Activated CD8-positive, alpha-beta memory T cell treated with anti-CD3 and anti-CD28 coated beads, Interleukin-2, amount 50 U/mL, for 24 hours (primary cell): ENCODE results near the gene POLR2J3.
"Not testable (repeated sequence)": the region's sequence is repeated elsewhere in the genome, so short reads cannot be mapped to it uniquely, and the experiment has no call there.

Experiments used
- DNase-seq: peaks from one replicate; pipeline ENCODE4 v3.0.0-alpha.2; 2020; ENCODE audit errors: extremely low read depth

POLR2J3 gene

DNA sequence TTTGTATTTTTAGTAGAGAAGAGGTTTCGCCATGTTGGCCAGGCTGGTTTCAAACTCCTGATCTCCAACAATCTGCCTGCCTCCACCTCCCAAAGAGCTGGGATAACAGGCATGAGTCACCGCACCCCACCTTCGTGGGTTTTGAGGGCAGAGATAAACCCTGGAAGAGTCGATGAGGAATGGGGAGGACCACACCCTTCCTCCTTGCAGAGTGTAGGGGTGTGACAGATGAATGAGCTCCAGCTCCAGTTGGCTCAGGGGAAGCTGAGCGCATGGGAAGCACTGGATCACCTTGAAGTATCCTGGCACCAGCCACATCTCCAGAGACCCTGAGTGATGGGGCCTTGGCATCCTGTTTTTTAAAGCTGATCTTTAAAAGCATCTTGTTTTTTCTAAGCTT lies 11.1 kb upstream of the POLR2J3 start:
- not testable (repeated sequence) for DNase-seq

DNA sequence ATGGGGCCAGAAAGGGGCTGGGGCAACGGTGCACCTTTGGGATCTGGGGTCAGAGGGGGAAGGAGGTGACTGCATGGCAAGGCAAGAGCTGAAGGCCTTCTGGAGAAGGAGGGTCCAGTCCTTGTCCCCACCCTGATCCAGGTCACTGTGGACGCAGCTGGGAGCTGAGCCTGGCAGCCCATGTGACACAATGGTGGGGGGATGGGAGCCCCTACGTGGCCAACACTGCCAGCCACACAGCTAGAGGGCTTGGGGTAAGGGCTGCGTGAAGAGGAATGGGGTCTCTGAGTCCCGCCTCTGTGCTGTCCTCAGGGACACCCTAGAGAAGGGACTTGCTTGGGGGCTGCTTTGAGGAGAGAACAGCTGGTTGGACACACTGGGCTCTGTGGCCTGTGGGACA lies 9.3 kb upstream of the POLR2J3 start:
- DNase-seq, result not testable (repeated sequence)

DNA sequence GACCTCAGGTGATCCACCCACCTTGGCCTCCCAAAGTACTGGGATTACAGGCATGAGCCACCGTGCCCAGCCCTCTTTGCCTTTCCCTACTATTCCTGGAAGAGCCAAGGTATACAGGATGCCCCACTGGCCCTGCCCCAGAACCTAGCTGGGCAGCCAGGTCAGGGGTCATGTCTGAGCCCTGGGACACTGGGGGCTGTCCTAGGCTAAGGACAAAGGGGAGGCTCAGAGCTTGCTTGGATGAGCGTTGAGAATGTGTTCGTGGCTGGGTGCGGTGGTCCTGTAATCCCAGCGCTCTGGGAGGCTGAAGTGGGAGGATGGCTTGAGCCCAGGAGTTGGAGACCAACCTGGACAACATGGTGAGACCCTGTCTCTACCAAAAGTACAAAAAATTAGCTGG lies 6.1 kb upstream of the POLR2J3 start:
- not testable (repeated sequence) for DNase-seq

DNA sequence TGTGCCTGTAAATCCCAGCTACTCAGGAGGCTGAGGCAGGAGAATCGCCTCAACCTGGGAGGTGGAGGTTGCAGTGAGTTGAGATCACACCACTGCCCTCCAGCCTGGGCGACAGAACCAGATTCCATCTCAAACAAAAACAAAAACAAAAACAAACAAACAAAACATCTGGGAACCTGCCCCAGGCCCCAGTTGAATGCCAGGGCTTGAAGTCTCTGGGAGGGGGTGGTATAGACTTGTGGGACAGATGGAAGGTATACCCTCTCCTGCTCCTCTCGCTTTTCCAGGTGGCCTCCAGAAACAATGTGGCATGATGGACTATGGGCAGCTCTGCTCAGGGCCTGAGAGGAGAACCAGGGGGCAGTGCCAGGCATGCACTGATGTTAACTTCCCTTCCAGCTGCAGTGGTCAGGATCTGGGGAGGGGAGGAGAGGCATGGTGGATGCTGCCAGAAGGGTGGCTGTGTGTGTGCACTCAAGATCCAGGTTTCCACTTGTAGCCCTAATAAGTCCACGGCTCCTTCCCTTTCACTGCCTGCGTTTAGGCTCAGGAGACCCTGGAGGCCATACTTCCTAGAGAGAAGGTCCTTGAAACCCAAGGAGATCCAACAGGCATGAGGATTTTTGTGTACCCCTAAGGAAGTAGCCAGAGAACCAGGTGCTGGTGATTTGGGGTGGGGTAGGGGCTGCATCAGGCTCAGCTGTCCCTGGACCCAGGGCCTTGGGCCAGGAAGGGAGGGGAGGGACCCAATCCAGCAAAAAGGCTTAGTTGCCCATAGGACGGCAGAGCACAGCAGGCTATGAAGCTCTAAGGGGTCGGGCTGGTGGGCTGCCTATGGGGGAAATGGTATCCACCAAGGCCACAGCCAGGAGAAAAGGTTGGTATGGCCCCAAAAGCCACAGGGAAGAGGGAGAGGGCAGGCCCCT lies 5.2 kb upstream of the POLR2J3 start:
- not testable (repeated sequence) for DNase-seq

DNA sequence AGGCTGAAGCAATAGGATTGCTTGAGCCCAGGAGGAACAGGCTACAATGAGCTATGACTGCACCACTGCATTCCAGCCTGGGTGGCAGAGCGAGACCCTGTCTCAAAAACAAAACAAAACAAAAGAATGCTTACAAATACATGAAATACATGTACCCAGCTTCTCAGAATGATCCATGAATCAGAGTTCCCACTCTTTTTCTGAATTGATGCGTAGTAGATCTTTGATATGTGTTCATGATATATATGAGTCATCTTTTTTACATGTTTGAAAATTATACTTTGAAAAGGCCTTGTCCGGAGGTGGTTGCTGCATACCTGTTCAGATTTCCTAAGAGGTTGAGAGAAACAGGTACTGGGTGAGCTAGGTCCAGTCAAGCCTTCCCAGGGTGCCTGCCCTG lies 4.0 kb upstream of the POLR2J3 start:
- not testable (repeated sequence) for DNase-seq

DNA sequence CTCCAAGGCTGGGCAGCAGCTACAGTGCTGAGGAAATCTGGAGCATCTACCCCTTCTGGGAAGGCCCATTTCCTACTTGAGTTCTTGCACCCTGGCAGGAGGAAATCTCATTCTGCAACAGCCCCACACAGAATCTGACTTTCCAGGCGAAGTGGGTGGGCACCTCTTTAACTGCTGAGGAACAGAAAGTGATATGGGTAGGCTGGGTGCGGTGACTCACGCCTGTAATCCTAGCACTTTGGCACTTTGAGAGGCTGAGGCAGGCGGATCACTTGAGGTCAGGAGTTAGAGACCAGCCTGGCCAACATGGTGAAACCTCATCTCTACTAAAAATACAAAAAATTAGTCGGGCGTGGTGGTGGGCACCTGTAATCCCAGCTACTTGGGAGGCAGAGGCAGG lies 2.2 kb upstream of the POLR2J3 start:
- not testable (repeated sequence) for DNase-seq

DNA sequence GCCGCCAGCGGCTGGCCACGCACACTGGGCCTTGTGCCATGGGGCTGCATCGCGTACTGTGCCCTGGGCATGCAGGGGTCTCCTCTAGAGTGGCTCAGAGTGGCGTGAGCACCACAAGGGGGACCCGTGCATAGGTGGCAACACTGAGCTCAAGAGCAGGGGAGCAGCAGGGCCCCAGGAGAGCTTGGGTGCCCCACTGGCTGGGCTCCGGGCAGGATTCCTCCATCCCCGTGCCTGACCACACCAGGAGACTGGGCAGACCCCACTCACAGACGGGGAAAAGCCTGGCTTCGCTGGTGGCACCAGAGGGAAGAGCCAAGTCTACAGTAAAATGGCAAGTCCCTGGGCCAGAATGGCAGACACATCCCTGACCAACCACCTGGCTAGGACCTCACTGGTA lies 3.8 kb downstream of the POLR2J3 start:
- DNase-seq, result not testable (repeated sequence)

DNA sequence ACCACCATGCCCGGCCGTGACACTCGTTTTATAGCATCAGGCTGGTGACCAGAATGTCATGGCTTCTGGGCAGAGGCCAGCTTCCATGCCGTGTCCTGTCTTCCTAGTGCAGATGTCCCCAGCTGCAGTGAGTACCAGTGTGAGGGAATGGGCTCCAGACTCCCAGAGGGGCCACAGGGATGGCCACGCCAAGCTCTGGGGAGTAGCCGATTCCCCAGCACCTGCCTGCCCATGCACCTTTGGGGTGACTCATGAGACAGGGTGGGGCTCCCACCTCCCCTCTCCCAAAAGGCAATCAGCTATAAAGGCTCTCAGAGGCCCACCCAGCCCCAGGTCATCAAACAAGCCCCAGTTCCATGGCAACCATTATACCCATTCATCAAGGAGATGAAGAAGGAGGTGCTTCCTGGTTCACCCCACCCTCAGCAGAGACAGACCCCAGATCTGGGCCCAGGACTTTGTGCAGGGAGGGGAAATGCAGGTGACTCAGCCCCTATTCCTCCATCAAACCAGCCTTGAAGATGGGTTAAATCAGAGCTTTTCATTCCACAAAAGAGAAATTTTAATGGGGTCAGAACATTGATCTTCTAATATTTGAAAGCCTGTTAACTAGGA lies 21.5 kb downstream of the POLR2J3 start, which contains the start of gene SPDYE2:
Gene SPDYE2 (plus strand): TSS at position 419 of the 615 bp plus-strand sequence. CDS start 2,030 bp downstream, outside the sequence.
- DNase-seq, result not testable (repeated sequence)

DNA sequence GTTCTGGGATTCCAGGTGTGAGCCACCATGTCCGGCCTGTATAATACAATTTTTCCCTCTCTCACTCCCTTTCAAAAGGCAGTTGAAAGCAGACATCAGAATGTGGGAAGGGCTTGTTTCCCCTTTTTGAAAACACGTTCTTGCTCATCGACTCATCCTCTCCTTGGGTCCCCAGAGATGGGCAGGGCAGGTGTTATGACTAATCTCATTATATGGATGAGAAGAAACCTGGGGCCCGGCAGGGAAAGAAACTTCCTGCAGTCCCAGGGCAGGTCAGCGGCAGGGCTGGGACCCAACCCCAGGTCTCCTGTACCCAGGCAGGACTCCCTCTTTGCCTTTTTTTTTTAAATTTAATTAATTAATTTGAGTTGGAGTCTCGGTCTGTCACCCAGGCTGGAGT lies 26.0 kb downstream of the POLR2J3 start:
- DNase-seq, result not testable (repeated sequence)

DNA sequence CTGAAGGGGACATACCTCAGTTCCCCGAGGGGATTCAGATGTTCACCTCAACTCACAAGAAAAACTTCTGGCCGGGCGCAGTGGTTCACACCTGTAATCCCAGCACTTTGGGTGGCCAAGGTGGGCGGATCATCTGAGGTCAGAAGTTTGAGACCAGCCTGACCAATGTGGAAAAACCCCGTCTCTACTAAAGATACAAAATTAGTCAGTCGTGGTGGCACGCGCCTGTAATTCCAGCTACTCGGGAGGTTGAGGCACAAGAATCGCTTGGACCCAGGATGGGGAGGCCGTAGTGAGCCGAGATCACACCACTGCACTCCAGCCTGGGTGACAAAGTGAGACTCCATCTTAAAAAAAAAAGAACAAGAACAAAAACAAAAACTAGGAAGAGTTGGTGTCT lies 27.1 kb downstream of the POLR2J3 start:
- DNase-seq, result not testable (repeated sequence)

DNA sequence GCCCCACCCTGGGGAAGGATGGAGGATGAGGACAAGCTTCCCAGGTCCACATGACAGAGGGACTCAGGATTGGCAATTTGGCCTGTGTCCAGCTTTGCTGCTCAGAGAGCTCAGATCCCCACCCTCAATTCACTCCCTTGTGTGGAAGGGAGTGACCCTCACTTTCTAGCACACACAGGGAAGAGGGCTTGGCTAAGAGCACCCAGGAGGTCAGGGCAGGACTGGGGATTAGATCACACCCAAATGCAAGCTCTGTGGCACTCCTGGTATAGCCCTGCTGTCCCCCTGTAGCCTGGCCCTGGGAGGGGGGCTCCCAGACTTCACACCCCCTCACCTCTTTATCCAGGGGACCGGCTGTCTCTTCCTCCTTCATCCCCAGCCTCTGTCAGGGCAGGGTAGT lies 28.0 kb downstream of the POLR2J3 start:
- not testable (repeated sequence) for DNase-seq

DNA sequence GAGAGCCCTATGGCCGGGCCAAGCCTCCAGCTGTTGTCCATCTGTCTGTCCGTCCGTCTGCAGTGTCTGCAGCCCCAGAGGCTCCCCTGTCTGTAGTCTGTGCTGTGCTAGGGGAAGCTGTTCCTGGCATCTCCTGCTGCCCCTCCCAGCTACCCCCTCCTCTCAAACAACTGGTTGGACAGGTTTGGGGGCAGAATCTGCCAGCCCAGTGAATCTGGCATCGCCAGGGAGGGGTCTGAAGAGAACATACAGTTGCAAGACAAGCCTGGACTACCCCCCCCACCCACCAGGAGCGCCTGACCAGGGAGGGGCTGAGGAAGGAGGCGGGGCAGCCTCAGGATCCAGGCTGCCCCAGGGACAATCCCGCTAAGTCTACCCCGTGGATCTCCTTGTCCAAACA lies 28.8 kb downstream of the POLR2J3 start, which contains the start of gene UPK3BL2:
Gene UPK3BL2 (minus strand): TSS at position 101 of the 400 bp plus-strand sequence. CDS start 60 bp downstream, at position 41.
- DNase-seq, result not testable (repeated sequence)

DNA sequence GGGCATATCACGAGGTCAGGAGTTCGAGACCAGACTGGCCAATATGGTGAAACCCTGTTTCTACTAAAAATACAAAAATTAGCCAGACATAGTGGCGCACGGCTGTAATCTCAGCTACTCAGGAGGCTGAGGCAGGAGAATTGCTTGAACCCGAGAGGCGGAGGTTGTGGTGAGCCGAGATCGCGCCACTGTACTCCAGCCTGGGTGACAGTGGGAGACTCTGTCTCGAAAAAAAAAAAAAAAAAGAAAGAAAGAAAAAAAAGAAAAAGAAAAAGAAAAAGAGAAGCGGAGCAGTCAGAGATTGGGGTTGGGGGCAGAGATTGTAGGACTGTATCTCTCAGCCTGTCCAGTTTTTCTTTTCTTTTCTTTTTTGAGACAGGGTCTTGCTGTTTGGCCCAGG lies 29.6 kb downstream of the POLR2J3 start:
- DNase-seq, result not testable (repeated sequence)

DNA sequence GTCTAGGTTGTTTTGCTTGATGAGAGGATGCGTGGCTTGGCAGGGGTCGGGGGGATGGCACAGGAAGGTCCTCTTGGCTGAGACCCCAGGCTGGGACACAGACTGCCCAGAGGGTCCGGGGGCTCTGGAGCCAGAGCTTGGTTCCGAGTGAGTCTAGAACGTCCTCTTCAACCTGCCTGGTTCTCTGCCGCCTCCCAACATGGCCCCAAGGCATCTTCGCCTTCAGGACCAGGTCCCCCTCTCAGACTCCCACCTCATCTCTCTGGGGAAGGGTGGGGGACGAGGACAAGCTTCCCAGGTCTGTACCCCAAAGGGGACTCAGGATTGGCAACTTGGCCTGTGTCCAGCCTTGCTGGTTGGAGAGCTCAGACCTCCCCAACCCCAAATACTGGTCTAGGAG lies 30.3 kb downstream of the POLR2J3 start:
- DNase-seq, result not testable (repeated sequence)

DNA sequence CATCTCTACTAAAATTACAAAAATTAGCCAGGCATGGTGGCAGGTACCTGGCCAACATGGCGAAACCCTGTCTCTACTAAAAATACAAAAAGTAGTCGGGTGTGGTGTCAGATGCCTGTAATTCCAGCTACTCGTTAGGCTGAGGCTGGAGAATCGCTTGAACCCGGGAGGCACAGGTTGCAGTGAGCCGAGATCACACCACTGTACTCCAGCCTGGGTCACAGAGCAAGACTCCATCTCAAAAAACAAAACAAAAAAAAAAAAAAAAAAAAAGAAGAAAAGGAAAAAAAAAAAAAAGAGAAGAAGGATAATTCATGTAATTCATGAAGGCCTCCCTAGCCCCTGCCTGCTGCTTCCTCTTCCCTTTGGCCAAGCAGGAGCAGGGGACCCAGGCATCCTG lies 31.8 kb downstream of the POLR2J3 start:
- not testable (repeated sequence) for DNase-seq

DNA sequence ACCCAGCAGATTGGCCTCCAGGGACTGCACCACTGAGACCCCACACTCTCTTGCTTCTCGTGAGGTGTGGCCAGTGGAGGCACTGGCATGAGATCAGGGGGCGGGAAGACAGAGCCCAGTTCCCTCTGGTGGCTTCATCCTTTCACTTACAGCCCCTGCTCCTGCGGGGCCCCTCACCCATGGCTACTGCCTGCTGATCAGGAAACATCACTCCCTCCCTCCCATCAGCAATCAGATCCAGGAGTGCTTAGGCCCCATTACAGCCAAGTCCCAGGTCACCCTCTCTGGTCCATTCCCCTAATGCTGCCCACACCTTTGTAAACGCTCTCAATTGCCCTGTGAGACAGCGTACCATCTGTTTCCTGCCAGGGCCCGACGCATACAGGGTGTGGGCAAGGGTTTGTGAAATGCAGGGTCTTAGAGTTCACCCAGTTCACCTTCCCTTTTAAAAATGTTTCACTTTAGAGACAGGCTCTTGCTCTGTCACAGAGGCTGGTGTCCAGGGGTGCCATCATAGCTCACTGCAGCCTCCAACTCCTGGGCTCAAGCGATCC lies 37.2 kb downstream of the POLR2J3 start:
- not testable (repeated sequence) for DNase-seq

DNA sequence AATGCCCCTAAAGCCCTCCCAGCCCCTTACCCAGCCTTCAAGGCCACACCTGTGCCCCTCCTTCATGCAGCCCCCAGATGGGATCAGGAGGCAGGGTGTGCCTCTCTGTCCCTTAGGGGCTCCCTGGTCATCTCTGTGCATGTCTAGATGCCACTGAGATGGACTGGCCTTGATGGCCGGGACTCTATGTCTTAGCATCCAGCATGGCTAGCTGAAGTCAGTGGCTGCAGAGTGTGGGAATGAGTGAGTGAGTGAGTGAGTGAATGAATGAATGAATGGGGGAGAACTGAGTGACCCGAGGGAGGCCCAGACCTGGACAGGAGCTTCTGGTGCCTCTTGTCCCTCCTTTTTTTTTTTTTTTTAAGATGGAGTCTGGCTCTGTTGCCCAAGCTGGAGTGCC lies 40.3 kb downstream of the POLR2J3 start:
- DNase-seq, result not testable (repeated sequence)

DNA sequence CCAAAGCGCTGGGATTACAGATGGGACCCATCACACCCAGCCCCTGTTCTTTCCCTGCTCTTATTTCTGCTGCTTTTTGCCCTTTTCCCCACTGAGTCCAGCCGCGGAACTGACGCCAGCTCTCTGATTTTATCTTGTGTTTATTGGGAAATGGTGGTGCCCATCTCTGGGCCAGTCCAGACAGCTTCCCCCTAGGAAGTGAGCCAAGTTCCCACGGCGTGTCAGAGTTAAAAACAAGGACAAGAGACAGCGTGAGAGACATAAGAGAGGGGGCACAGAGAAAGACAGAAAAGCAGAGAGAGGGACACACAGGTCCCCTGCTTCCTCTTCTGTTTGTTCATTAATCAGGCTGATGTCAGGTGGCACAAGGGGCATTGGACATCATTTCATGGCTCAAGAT lies 40.8 kb downstream of the POLR2J3 start:
- DNase-seq, result not testable (repeated sequence)

DNA sequence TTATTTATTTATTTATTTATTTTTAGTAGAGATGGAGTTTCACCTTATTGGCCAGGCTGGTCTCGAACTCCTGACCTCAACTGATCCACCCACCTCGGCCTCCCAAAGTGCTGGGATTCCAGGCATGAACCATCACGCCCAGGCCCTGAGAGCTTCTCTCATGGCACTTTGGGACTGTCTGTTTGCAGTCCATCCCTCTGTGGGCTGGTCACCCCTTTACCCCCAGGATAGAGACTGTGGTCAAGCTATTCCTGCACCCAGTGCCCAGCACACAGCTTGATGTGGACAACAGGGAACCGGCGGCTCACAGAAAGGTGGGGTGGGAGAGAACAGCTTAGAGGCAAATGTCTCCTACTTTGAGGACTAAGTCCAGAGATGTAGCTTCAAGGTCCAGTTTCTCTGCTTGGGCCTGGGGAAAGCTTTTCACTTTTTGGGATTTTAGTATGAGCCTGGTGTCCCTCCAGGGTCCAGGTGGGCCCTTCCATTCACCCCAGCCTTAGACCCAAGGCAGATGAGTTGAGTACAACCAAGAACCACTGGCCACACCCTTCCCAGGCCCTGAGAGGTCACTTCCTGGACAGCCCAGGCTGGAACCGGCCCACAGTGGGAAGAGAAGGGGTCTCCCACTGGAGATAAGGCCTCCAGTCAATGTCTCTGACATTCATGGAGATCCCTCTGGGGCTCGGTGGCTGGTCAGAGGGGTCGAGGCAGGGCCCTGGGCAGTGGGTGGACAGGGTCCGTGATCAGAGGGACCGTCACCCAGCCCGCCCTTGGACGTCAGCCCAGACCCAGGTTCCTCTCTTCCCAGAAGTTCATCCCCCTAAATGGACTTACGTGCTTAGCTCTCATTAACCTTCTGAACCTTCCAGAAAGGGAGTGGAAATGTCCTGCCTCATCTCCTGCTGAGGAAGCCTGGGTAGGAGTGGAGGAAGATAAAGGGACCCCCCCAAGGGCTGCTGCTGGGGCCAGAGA lies 44.3 kb downstream of the POLR2J3 start:
- not testable (repeated sequence) for DNase-seq

DNA sequence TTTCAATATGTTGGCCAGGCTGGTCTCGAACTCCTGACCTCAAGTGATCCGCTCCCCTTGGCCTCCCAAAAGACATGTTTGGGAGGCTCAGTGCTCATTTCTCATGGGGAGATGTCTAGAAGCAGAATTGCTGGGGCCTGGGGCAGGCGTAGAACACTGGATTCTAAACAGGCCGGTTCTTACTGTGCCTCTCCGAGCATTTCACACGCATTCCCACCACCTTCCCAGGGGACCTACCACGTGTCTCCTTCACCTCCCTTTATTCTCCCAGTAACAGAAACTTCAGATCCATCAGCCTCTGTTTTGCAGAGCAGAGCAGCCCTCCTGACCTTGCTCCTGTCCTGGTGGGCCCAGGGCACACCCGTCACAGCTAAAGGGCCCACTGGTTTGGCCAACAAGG lies 45.2 kb downstream of the POLR2J3 start:
- not testable (repeated sequence) for DNase-seq

DNA sequence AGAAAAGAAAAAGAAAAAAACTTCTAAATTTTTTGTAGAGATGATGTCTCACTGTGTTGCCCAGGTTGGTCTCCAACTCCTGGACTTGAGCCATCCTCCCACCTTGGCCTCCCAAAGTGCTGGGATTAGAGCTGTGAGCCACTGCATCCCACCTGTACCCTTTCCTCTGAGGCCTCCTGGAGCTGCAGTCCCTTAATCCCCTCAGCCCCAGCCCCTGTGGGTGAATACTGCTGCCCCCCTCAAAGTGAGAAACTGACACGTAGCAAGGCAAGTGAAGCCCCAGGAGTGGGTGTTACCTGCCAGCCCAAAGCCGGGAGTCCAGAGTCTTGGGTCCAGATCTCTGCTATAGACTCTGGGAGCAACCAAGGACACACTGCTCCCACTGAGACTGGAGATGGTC lies 47.6 kb downstream of the POLR2J3 start:
- not testable (repeated sequence) for DNase-seq
